RWPE2 (cell line): ENCODE results near the gene TBXT.

Source experiments
- ATAC-seq: fragments of 200-7000 bp; cut with Tn5 transposase; 3 replicates; pipeline ENCODE4 v1.9.1; 2021; ENCODE audit warnings: low read depth
- DNase-seq: peaks from one replicate; pipeline ENCODE4 v3.0.0-alpha.2; 2020; ENCODE audit warnings: low spot score
- H3K27ac ChIP-seq: fragments of 450-650 bp; 2 replicates; pipeline ENCODE4 v1.5.1; 2017; ENCODE audit warnings: mild to moderate bottlenecking; ENCODE audit not compliant: poor library complexity, severe bottlenecking
- H3K27me3 ChIP-seq: fragments of 250-450 bp; sonication (Bioruptor Pico); 2 replicates; pipeline ENCODE4 v1.5.1; 2021; ENCODE audit warnings: mild to moderate bottlenecking, moderate library complexity; ENCODE audit not compliant: insufficient read depth, poor library complexity, severe bottlenecking
- H3K36me3 ChIP-seq: fragments of 250-450 bp; sonication (Bioruptor Pico); 2 replicates; pipeline ENCODE4 v1.5.1; 2020; ENCODE audit warnings: low read depth, mild to moderate bottlenecking, moderate library complexity
- H3K4me1 ChIP-seq: fragments of 250-450 bp; sonication (Bioruptor Pico); 2 replicates; pipeline ENCODE4 v1.5.1; 2021; ENCODE audit warnings: mild to moderate bottlenecking, moderate library complexity; ENCODE audit not compliant: insufficient read depth, poor library complexity, severe bottlenecking
- H3K4me3 ChIP-seq: fragments of 250-450 bp; sonication (Bioruptor Pico); 2 replicates; pipeline ENCODE4 v1.5.1; 2021; ENCODE audit warnings: mild to moderate bottlenecking, moderate library complexity; ENCODE audit not compliant: severe bottlenecking
- H3K9me3 ChIP-seq: fragments of 250-450 bp; sonication (Bioruptor Pico); 2 replicates; pipeline ENCODE4 v1.5.1; 2021; ENCODE audit warnings: mild to moderate bottlenecking, moderate library complexity; ENCODE audit not compliant: severe bottlenecking
- TF ChIP-seq, protein P1 (sequence below): fragments of 450-650 bp; IDR thresholded peaks from one replicate; pipeline ENCODE4 v1.5.1; 2017; ENCODE audit warnings: mild to moderate bottlenecking, moderate library complexity; ENCODE audit not compliant: poor library complexity, severe bottlenecking

Gene TBXT

GRCh38 chr6:166119116-166119911, 48.3 kb downstream of the TBXT start:
- no peak for DNase-seq
- TF ChIP-seq, protein P1, sequence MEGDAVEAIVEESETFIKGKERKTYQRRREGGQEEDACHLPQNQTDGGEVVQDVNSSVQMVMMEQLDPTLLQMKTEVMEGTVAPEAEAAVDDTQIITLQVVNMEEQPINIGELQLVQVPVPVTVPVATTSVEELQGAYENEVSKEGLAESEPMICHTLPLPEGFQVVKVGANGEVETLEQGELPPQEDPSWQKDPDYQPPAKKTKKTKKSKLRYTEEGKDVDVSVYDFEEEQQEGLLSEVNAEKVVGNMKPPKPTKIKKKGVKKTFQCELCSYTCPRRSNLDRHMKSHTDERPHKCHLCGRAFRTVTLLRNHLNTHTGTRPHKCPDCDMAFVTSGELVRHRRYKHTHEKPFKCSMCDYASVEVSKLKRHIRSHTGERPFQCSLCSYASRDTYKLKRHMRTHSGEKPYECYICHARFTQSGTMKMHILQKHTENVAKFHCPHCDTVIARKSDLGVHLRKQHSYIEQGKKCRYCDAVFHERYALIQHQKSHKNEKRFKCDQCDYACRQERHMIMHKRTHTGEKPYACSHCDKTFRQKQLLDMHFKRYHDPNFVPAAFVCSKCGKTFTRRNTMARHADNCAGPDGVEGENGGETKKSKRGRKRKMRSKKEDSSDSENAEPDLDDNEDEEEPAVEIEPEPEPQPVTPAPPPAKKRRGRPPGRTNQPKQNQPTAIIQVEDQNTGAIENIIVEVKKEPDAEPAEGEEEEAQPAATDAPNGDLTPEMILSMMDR = no peak
- peaks cover 4% of the 10 kb centered on the region for H3K9me3 ChIP-seq
- no peaks in the 10 kb centered on the region for H3K36me3 ChIP-seq
- no peak overlapping the region for H3K27ac ChIP-seq
- H3K4me3 ChIP-seq = no peak overlapping the region
- H3K4me1 ChIP-seq = no peaks in the 10 kb centered on the region
- ATAC-seq = no peak
- H3K27me3 ChIP-seq = no peaks in the 10 kb centered on the region

DNA sequence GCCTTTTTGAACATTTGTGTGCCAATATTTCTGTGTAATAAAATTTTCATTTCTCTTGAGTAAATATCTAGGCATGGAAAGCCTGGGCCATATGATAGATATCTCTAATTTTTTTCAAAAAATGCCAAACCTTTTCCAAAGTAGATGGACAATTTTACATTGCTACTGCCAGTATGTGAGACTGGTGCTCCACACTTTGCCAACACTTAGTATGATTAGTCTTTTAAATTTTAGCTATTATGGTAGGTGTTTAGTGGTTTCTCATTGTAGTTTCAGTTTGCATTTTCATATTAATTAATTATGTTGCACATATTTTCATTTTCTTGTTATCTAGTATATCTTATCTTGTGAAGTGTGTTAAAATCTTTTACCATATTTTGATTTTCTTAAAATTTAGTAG, 52.0 kb downstream of the TBXT start:
- no peak for DNase-seq
- TF ChIP-seq, protein P1 = no peak
- ATAC-seq = no peak
- no peak overlapping the region for H3K4me3 ChIP-seq
- no peaks in the 10 kb centered on the region for H3K36me3 ChIP-seq
- H3K9me3 ChIP-seq = peaks cover 4% of the 10 kb centered on the region
- no peak overlapping the region for H3K27ac ChIP-seq
- peaks cover 7% of the 10 kb centered on the region for H3K27me3 ChIP-seq
- H3K4me1 ChIP-seq = peaks cover 2% of the 10 kb centered on the region

GRCh38 chr6:166112580-166112979, 55.1 kb downstream of the TBXT start:
- TF ChIP-seq, protein P1 = no peak
- H3K27me3 ChIP-seq = peaks cover 12% of the 10 kb centered on the region
- DNase-seq (no peak), ATAC-seq (peak; percentile 100)
- no peak overlapping the region for H3K4me3 ChIP-seq
- H3K27ac ChIP-seq = no peak overlapping the region
- peaks cover 2% of the 10 kb centered on the region for H3K4me1 ChIP-seq
- no peaks in the 10 kb centered on the region for H3K36me3 ChIP-seq
- peaks cover 4% of the 10 kb centered on the region for H3K9me3 ChIP-seq

DNA sequence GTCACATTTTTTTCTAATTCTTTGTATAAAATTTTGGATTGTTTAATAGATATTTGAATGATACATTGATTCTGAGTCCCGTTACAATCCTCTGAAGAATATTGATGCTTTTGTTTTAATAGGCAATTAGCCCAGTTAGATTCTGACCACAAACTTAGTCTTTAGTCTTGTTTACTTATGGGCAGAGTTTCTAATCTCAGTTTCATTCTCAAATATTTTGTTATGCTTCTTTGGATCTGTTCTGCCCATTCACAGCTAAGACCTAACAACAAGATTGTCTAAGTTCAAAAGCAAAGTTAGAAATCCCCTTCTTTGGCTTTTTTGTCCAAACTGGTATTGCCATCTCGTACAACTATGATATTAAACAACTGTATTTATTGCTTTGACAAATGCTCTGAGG, 58.0 kb downstream of the TBXT start:
- ATAC-seq = no peak
- Histone ChIP-seq H3K4me1 (peaks cover 2% of the 10 kb centered on the region), H3K4me3 (no peak overlapping the region), H3K36me3 (no peaks in the 10 kb centered on the region), H3K27ac (no peak overlapping the region), H3K9me3 (no peaks in the 10 kb centered on the region), H3K27me3 (peaks cover 12% of the 10 kb centered on the region)
- TF ChIP-seq, protein P1 = no peak
- DNase-seq = no peak
